Osteocyte (in vitro differentiated cells): Measurements from ENCODE around the gene TOMM22. TPM values are rescaled to one million over a fixed set of nuclear protein-coding genes. Genes with fewer than 3 reads are reported as not detected.

ENCODE experiments used
- DNase-seq: peaks from one replicate; pipeline ENCODE4 v3.0.0; 2021; ENCODE audit warnings: mixed read lengths; ENCODE audit not compliant: unreplicated experiment; ENCODE audit errors: extremely low spot score
- H3K27ac Mint-ChIP-seq: one replicate; pipeline ENCODE4 v1.8.0; 2021; ENCODE audit warnings: mild to moderate bottlenecking, mixed read lengths; ENCODE audit not compliant: unreplicated experiment
- H3K27me3 Mint-ChIP-seq: one replicate; pipeline ENCODE4 v1.8.0; 2021; ENCODE audit warnings: mixed read lengths; ENCODE audit not compliant: unreplicated experiment
- H3K36me3 Mint-ChIP-seq: one replicate; pipeline ENCODE4 v1.8.0; 2021; ENCODE audit warnings: mixed read lengths; ENCODE audit not compliant: unreplicated experiment
- H3K4me1 Mint-ChIP-seq: one replicate; pipeline ENCODE4 v1.8.0; 2021; ENCODE audit warnings: mixed read lengths; ENCODE audit not compliant: unreplicated experiment
- H3K4me3 Mint-ChIP-seq: one replicate; pipeline ENCODE4 v1.8.0; 2021; ENCODE audit warnings: mild to moderate bottlenecking, moderate library complexity, mixed read lengths; ENCODE audit not compliant: unreplicated experiment
- H3K9me3 Mint-ChIP-seq: one replicate; pipeline ENCODE4 v1.8.0; 2021; ENCODE audit warnings: mixed read lengths; ENCODE audit not compliant: unreplicated experiment
- total RNA-seq: library from RNA; stranded (reverse); gene quantifications from 2 replicates; pipeline ENCODE4 v1.2.1, GENCODE V29; 2021
- TF ChIP-seq, protein P1 (sequence below): fragments of 200-600 bp; sonication (generic); IDR thresholded peaks from 2 replicates; pipeline ENCODE4 v1.5.0; 2021; ENCODE audit warnings: antibody characterized with exemption, mild to moderate bottlenecking, moderate library complexity

Gene TOMM22
- total RNA-seq, 1 donor from 2014 or later, result 61.0 TPM

DNA sequence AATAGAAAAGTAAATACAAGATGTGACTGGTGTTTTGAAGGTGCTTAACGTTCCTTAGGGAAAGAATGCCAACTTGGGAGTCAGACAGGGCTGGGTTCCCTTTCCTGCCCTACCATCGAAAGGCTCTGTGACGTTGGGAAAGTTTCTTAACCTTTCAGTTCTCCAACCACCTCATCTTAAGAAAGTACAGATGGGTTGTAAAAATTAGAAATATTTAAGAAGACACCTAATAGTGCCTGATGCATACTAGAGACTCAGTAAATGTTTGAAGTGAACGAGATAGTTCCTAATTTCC lies 25.1 kb downstream of the TOMM22 start:
- DNase-seq, result no peak
- peaks cover 43% of the 10 kb centered on the region for H3K4me1 Mint-ChIP-seq
- H3K9me3 Mint-ChIP-seq, result no peaks in the 10 kb centered on the region
- no peaks in the 10 kb centered on the region for H3K27me3 Mint-ChIP-seq
- peak overlapping the region; percentile 91 for H3K4me3 Mint-ChIP-seq
- H3K27ac Mint-ChIP-seq, result peak overlapping the region; percentile 92
- TF ChIP-seq, protein P1, sequence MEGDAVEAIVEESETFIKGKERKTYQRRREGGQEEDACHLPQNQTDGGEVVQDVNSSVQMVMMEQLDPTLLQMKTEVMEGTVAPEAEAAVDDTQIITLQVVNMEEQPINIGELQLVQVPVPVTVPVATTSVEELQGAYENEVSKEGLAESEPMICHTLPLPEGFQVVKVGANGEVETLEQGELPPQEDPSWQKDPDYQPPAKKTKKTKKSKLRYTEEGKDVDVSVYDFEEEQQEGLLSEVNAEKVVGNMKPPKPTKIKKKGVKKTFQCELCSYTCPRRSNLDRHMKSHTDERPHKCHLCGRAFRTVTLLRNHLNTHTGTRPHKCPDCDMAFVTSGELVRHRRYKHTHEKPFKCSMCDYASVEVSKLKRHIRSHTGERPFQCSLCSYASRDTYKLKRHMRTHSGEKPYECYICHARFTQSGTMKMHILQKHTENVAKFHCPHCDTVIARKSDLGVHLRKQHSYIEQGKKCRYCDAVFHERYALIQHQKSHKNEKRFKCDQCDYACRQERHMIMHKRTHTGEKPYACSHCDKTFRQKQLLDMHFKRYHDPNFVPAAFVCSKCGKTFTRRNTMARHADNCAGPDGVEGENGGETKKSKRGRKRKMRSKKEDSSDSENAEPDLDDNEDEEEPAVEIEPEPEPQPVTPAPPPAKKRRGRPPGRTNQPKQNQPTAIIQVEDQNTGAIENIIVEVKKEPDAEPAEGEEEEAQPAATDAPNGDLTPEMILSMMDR, result no peak
- H3K36me3 Mint-ChIP-seq, result peaks cover 2% of the 10 kb centered on the region

DNA sequence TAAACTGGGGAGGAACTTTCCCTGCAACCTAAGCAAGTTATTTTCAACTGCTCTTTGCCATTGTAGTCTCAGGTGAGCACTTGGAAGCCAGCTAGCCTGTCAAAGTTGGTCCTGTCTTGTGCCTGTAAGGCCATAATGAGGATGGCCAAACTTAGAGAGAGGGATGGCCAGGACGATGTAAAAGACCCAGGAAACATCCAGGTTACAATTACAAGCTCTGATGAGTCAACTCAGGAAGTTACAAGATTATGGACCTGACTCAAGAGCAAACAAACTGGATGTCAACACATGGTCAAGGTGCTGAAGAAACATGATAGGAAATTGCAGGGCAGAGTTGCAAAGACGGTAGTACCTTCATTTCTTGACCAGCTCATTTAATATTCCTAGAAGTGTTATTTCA lies 25.6 kb downstream of the TOMM22 start:
- peak overlapping the region; percentile 91 for H3K4me3 Mint-ChIP-seq
- H3K27ac Mint-ChIP-seq, result peak overlapping the region; percentile 92
- DNase-seq, result no peak
- H3K36me3 Mint-ChIP-seq, result peaks cover 6% of the 10 kb centered on the region
- H3K4me1 Mint-ChIP-seq, result peaks cover 47% of the 10 kb centered on the region
- H3K9me3 Mint-ChIP-seq, result no peaks in the 10 kb centered on the region
- TF ChIP-seq, protein P1, result no peak
- no peaks in the 10 kb centered on the region for H3K27me3 Mint-ChIP-seq

DNA sequence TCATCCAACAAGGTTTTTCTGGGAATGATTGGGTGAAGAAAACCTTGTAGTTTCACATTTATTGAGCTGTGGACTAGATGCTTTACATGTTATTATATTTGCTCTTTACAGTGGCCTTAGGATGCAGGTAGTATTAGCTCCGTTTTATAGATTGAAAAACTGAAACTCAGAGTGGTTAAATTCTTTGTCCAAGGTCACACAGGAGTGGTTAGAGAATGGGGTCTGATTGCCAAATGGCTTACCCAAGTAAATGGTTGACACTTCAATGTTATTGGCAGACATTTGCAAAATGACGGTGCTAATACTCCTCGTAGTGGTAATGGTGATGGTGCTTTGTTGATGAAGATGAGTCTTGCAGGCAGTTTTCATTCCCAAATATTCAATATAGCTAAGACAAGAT lies 26.2 kb downstream of the TOMM22 start:
- Mint-ChIP-seq H3K27ac (peak overlapping the region; percentile 92), H3K4me3 (peak overlapping the region; percentile 5)

DNA sequence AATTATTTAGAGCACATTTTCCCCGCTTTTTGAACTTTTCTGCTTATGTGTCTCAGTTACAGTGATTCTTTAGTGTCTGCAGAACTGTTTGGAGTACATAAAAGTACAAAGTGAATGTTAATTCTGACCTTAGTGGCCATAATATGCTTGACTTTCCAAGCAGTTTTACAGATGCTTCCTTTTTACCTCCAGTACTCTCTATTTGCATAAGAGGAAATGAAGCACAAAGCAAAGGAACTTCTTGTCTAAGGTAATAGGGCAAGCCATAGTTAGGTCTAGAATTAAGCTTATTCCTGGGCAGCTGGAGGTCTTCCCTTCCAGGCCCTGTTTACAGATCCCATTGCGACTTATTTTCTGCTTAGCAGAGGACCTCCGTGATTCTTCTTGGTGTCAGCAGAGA lies 27.5 kb downstream of the TOMM22 start:
- Mint-ChIP-seq H3K27me3 (no peaks in the 10 kb centered on the region), H3K27ac (no peak overlapping the region), H3K36me3 (peaks cover 9% of the 10 kb centered on the region), H3K9me3 (no peaks in the 10 kb centered on the region), H3K4me3 (no peak overlapping the region), H3K4me1 (peaks cover 55% of the 10 kb centered on the region)
- DNase-seq, result no peak
- TF ChIP-seq, protein P1, result no peak

More for the DNA sequence above, 26.2 kb downstream of the TOMM22 start:
- H3K9me3 Mint-ChIP-seq, result no peaks in the 10 kb centered on the region
- H3K27me3 Mint-ChIP-seq, result no peaks in the 10 kb centered on the region
- TF ChIP-seq, protein P1, result no peak
- no peak for DNase-seq
- H3K36me3 Mint-ChIP-seq, result peaks cover 6% of the 10 kb centered on the region
- H3K4me1 Mint-ChIP-seq, result peaks cover 50% of the 10 kb centered on the region

DNA sequence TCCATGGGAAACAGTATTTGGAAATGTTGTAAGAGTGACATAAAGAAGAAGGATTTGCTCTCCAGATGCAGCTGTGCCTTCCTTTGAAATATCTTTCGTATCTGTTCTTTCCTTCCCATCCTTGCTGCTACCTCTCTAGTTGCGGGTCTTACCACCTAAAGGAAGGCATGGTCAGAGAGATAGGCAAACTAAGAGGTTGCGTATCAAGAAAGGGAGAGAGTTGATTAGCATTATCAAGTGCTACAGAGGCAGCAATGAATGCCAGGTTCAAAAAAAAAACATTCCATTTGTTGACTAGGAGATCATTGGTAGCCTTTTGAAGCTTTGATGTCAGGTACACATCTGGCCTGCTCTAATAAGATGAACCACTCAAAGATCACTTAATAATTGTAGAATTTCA lies 28.6 kb downstream of the TOMM22 start:
- no peak for DNase-seq
- TF ChIP-seq, protein P1, result no peak
- Mint-ChIP-seq H3K4me1 (peaks cover 56% of the 10 kb centered on the region), H3K4me3 (no peak overlapping the region), H3K36me3 (peaks cover 9% of the 10 kb centered on the region), H3K27ac (no peak overlapping the region), H3K27me3 (no peaks in the 10 kb centered on the region), H3K9me3 (no peaks in the 10 kb centered on the region)
